H9 (cell line): ENCODE measurements around the gene FAM219B. TPM values are rescaled to one million over a fixed set of nuclear protein-coding genes. Genes with fewer than 3 reads are reported as not detected.

Experiments
- DNase-seq: peaks from one replicate; pipeline ENCODE4 v3.0.0-alpha.2; 2017
- H2AFZ ChIP-seq: one replicate; pipeline ENCODE4 v1.6.1; 2013; ENCODE audit warnings: mild to moderate bottlenecking, low read length, control low read depth, moderate library complexity
- H2AK5ac ChIP-seq: 2 replicates; pipeline ENCODE4 v1.6.1; 2013; ENCODE audit warnings: low read length, control low read depth, mixed read lengths; ENCODE audit not compliant: insufficient read length
- H2BK120ac ChIP-seq: one replicate; pipeline ENCODE4 v1.6.1; 2013; ENCODE audit warnings: low read depth, mild to moderate bottlenecking, low read length, control low read depth, inconsistent platforms; ENCODE audit not compliant: poor library complexity, severe bottlenecking
- H2BK12ac ChIP-seq: 2 replicates; pipeline ENCODE4 v1.6.1; 2013; ENCODE audit warnings: low read length, control low read depth, mixed read lengths, low read depth; ENCODE audit not compliant: insufficient read length
- H2BK15ac ChIP-seq: 2 replicates; pipeline ENCODE4 v1.6.1; 2013; ENCODE audit warnings: low read depth, low read length, control low read depth
- H2BK20ac ChIP-seq: one replicate; pipeline ENCODE4 v1.6.1; 2013; ENCODE audit warnings: low read depth, mild to moderate bottlenecking, low read length, control low read depth, inconsistent platforms; ENCODE audit not compliant: poor library complexity, severe bottlenecking
- H2BK5ac ChIP-seq: 2 replicates; pipeline ENCODE4 v1.6.1; 2013; ENCODE audit warnings: low read length, control low read depth, mixed read lengths; ENCODE audit not compliant: insufficient read length
- H3K14ac ChIP-seq: 2 replicates; pipeline ENCODE4 v1.6.1; 2013; ENCODE audit warnings: low read length, control low read depth; ENCODE audit not compliant: insufficient read depth
- H3K18ac ChIP-seq: 2 replicates; pipeline ENCODE4 v1.6.1; 2013; ENCODE audit warnings: low read depth, mild to moderate bottlenecking, mixed read lengths, low read length, control low read depth; ENCODE audit not compliant: insufficient read length
- H3K23ac ChIP-seq: 2 replicates; pipeline ENCODE4 v1.6.1; 2013; ENCODE audit warnings: low read length, control low read depth, mixed read lengths, low read depth; ENCODE audit not compliant: insufficient read length
- H3K23me2 ChIP-seq: 2 replicates; pipeline ENCODE4 v1.6.1; 2013; ENCODE audit warnings: low read depth, mild to moderate bottlenecking, mixed read lengths, low read length, control low read depth; ENCODE audit not compliant: insufficient read length, poor library complexity, severe bottlenecking
- H3K27ac ChIP-seq: 2 replicates; pipeline ENCODE4 v1.5.1; 2013; ENCODE audit warnings: low read length, control low read depth, mixed read lengths, low read depth; ENCODE audit not compliant: insufficient read length
- H3K27me3 ChIP-seq: 2 replicates; pipeline ENCODE4 v1.6.1; 2013; ENCODE audit warnings: low read length, control low read depth, inconsistent platforms; ENCODE audit not compliant: insufficient read depth
- H3K4ac ChIP-seq: 2 replicates; pipeline ENCODE4 v1.6.1; 2013; ENCODE audit warnings: low read depth, mild to moderate bottlenecking, control low read depth, inconsistent platforms, low read length, moderate library complexity
- H3K4me1 ChIP-seq: 2 replicates; pipeline ENCODE4 v1.6.1; 2013; ENCODE audit warnings: low read length, control low read depth, inconsistent platforms; ENCODE audit not compliant: insufficient read depth
- H3K4me2 ChIP-seq: 2 replicates; pipeline ENCODE4 v1.6.1; 2013; ENCODE audit warnings: low read length, control low read depth, mixed read lengths; ENCODE audit not compliant: insufficient read length, insufficient read depth
- H3K56ac ChIP-seq: 2 replicates; pipeline ENCODE4 v1.6.1; 2013; ENCODE audit warnings: low read depth, mild to moderate bottlenecking, mixed read lengths, low read length, control low read depth; ENCODE audit not compliant: insufficient read length
- H3K79me1 ChIP-seq: 2 replicates; pipeline ENCODE4 v1.6.1; 2013; ENCODE audit warnings: low read depth, mild to moderate bottlenecking, moderate library complexity, low read length, control low read depth, inconsistent platforms; ENCODE audit not compliant: insufficient read depth, poor library complexity, severe bottlenecking
- H3K79me2 ChIP-seq: 2 replicates; pipeline ENCODE4 v1.6.1; 2013; ENCODE audit warnings: low read length, control low read depth, inconsistent platforms; ENCODE audit not compliant: insufficient read depth
- H3K9ac ChIP-seq: 2 replicates; pipeline ENCODE4 v1.6.1; 2013; ENCODE audit warnings: low read length, control low read depth, mixed read lengths; ENCODE audit not compliant: insufficient read length; ENCODE audit errors: extremely low read depth
- H3K9me3 ChIP-seq: one replicate; pipeline ENCODE4 v1.6.1; 2013; ENCODE audit warnings: low read depth, low read length, inconsistent platforms; ENCODE audit not compliant: control insufficient read depth
- H3T11ph ChIP-seq: one replicate; pipeline ENCODE4 v1.6.1; 2013; ENCODE audit warnings: mild to moderate bottlenecking, low read length, control low read depth, inconsistent platforms
- H4K20me1 ChIP-seq: one replicate; pipeline ENCODE4 v1.6.1; 2013; ENCODE audit not compliant: control insufficient read depth, insufficient read length, insufficient read depth
- H4K5ac ChIP-seq: 2 replicates; pipeline ENCODE4 v1.6.1; 2013; ENCODE audit warnings: low read depth, mild to moderate bottlenecking, mixed read lengths, low read length, control low read depth; ENCODE audit not compliant: insufficient read length
- H4K8ac ChIP-seq: replicated peaks from 2 replicates; pipeline ENCODE4 v1.6.1; 2013; ENCODE audit warnings: low read length, control low read depth, mixed read lengths, low read depth; ENCODE audit not compliant: insufficient read length
- H4K91ac ChIP-seq: 2 replicates; pipeline ENCODE4 v1.6.1; 2013; ENCODE audit warnings: low read depth, mild to moderate bottlenecking, moderate library complexity, mixed read lengths, low read length, control low read depth; ENCODE audit not compliant: insufficient read length
- H3K27ac Mint-ChIP-seq, 3 experiments: 2 replicates in 2 of 3; 3 replicates in 1 of 3; pipeline ENCODE4 v1.8.0; 2020 to 2021; ENCODE audit warnings: mixed read lengths in 3 of 3, mild to moderate bottlenecking in 1 of 3, moderate library complexity in 1 of 3
- H3K27me3 Mint-ChIP-seq: 2 replicates; pipeline ENCODE4 v1.8.0; 2021; ENCODE audit warnings: low read depth, mild to moderate bottlenecking, moderate library complexity, mixed read lengths
- H3K36me3 Mint-ChIP-seq, 3 experiments: 2 replicates in 2 of 3; 3 replicates in 1 of 3; pipeline ENCODE4 v1.8.0; 2020 to 2021; ENCODE audit warnings: low read depth in 3 of 3, mixed read lengths in 3 of 3; ENCODE audit not compliant: insufficient read depth in 1 of 3
- H3K4me1 Mint-ChIP-seq, 2 experiments: 2 replicates each; pipeline ENCODE4 v1.8.0; 2020; ENCODE audit warnings: mixed read lengths in 2 of 2
- H3K4me3 Mint-ChIP-seq, 2 experiments: 2 replicates in 1 of 2; 3 replicates in 1 of 2; pipeline ENCODE4 v1.8.0; 2020 to 2021; ENCODE audit warnings: mild to moderate bottlenecking in 2 of 2, mixed read lengths in 2 of 2, moderate library complexity in 1 of 2
- H3K9me3 Mint-ChIP-seq, 2 experiments: 2 replicates in 1 of 2; 3 replicates in 1 of 2; pipeline ENCODE4 v1.8.0; 2020; ENCODE audit warnings: mild to moderate bottlenecking in 2 of 2, mixed read lengths in 2 of 2, moderate library complexity in 1 of 2
- CTCF ChIP-seq: fragments of 200-600 bp; sonication (generic); conservative IDR thresholded peaks from 3 replicates; pipeline ENCODE4 v1.8.0; 2021; ENCODE audit warnings: antibody characterized with exemption, mild to moderate bottlenecking
- WGBS: extraction: QIAGEN DNeasy Blood & Tissue Kit; methylation state at CpG from one replicate; pipeline ENCODE4 v1.1.7; 2013; ENCODE audit warnings: missing lambda C conversion rate, low lambda C conversion rate, mixed read lengths; ENCODE audit not compliant: insufficient read length; ENCODE audit errors: extremely low coverage; 5-methylcytosine and 5-hydroxymethylcytosine counted together
- total RNA-seq: library from RNA; stranded (reverse); gene quantifications from 2 replicates; pipeline ENCODE4 v1.2.1, GENCODE V29; 2021

Gene FAM219B
- total RNA-seq, 1 experiment from 2014 or later: 60.3 TPM

- Histone ChIP-seq H3K27ac (no peak overlapping the region), H2BK12ac (no peak overlapping the region), H3K9me3 (no peaks in the 10 kb centered on the region), H4K8ac (no peak overlapping the region), H3K27me3 (no peaks in the 10 kb centered on the region), H4K5ac (no peak overlapping the region), H3K4me1 (no peaks in the 10 kb centered on the region), H4K91ac (no peak overlapping the region), H2BK5ac (no peak overlapping the region), H3K4me2 (peak overlapping the region; percentile 69), H3K14ac (no peak overlapping the region), H3K18ac (no peak overlapping the region), H3K79me1 (no peaks in the 10 kb centered on the region), H2AK5ac (no peak overlapping the region), H2AFZ (no peak overlapping the region), H3K56ac (no peak overlapping the region), H3K4ac (no peak overlapping the region), H2BK20ac (no peak overlapping the region), H3K9ac (peak overlapping the region; percentile 56), H3K23ac (no peak overlapping the region), H4K20me1 (no peaks in the 10 kb centered on the region), H3T11ph (no peak overlapping the region), H2BK15ac (no peak overlapping the region), H3K79me2 (no peaks in the 10 kb centered on the region), H3K23me2 (peaks cover 11% of the 10 kb centered on the region), H2BK120ac (no peak overlapping the region)
- H3K9me3 Mint-ChIP-seq: no peaks in the 10 kb centered on the region; a peak in 1 of 5 replicates
- no peak for TF ChIP-seq CTCF
- peak overlapping the region; percentile 86 to 90 for H3K4me3 Mint-ChIP-seq
- H3K27ac Mint-ChIP-seq: peak overlapping the region in 2 of 3 experiments; percentile 94 to 96; a peak in 1 of 7 replicates
- no peaks in the 10 kb centered on the region for H3K27me3 Mint-ChIP-seq
- H3K4me1 Mint-ChIP-seq: peaks cover 19 to 25% of the 10 kb centered on the region in 2 experiments
- no CpG with 5 or more reads among the region's 1 CpG for WGBS
- H3K36me3 Mint-ChIP-seq: peaks cover 15 to 34% (median 29%) of the 10 kb centered on the region in 3 experiments; a peak in 6 of 7 replicates
- DNase-seq: no peak
These were observed 16.0 kb downstream of the FAM219B start for GRCh38 chr15:74890665-74890960.
